VCaP (cell line): ENCODE data around the gene DRAM2.

Experiments
- H3K27ac ChIP-seq: fragments of 450-650 bp; 2 replicates; pipeline ENCODE4 v1.5.1; 2017
- TF ChIP-seq, protein P1 (sequence below): fragments of 450-650 bp; conservative IDR thresholded peaks from 2 replicates; pipeline ENCODE4 v1.5.1; 2017; ENCODE audit warnings: mild to moderate bottlenecking, moderate library complexity

Gene DRAM2

DNA sequence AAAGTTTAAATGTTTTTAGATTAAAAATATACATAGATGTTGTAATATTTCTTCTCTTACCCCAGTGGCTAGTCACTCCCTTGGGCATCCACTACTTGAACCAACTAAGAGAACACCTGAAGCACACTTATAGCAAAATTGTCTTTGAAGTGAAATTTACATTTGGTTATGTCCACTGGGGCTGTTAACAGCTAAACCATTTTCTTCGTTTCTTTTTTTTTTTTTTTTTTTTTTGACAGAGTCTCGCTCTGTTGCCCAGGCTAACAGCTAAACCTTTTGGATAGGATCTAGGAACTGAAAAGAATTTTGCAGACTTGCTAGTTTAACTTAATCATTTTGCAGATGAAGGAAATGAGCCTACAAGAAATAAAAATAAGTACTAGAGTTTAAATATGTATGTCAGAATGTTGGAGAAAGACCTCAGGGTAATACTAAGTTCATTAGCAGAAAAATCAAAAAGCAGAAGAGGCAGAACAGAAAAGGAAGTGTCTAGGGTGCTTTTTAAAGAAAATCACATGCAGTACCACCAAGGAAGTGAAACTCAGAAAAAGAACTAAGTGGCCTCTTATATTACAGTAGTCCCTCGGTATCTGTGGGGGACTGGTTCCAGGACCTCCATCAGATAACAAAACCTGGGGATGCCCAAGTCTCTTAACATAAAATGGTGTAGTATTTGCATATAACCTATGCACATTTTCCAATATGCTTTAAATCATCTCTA lies 11.8 kb downstream of the DRAM2 start:
- TF ChIP-seq, protein P1, sequence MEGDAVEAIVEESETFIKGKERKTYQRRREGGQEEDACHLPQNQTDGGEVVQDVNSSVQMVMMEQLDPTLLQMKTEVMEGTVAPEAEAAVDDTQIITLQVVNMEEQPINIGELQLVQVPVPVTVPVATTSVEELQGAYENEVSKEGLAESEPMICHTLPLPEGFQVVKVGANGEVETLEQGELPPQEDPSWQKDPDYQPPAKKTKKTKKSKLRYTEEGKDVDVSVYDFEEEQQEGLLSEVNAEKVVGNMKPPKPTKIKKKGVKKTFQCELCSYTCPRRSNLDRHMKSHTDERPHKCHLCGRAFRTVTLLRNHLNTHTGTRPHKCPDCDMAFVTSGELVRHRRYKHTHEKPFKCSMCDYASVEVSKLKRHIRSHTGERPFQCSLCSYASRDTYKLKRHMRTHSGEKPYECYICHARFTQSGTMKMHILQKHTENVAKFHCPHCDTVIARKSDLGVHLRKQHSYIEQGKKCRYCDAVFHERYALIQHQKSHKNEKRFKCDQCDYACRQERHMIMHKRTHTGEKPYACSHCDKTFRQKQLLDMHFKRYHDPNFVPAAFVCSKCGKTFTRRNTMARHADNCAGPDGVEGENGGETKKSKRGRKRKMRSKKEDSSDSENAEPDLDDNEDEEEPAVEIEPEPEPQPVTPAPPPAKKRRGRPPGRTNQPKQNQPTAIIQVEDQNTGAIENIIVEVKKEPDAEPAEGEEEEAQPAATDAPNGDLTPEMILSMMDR, result no peak
- no peak overlapping the region for H3K27ac ChIP-seq

DNA sequence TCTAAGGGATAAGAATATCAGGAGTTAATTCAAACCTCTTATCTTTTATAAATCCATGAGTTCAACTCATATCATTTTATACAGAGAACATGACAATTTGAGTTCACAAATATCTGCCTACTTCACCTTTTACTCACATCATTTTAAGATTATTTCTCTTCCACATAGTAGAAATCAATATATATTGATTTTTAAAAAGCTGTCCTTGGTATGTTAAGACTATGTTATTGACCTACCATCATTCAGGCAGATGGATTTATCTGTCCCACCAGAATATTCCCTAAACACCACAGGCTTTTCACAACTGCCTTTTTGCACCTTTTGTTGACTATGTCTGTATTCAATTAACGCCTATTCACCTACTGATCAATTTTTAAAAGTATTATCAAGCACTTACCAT lies 13.5 kb downstream of the DRAM2 start:
- H3K27ac ChIP-seq, result no peak overlapping the region
- TF ChIP-seq, protein P1, result no peak

DNA sequence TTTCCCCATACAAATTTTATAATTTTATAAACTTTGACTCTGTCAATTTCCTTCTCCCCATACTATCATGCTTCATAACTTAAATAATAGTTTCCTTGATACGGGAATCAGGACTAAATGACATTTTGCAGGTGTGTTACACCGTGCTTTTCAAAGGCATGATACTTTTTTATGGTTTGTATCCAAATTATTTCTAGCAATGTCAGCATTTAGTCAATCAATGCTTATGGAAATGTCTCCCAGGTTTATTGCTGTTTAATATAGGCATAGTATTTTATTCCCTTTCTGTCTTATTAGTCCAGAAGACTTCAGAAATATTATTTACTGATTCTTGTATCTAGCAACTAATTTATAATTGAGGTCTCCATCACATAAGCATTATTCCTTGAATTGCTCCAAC lies 23.4 kb downstream of the DRAM2 start:
- H3K27ac ChIP-seq, result no peak overlapping the region
- TF ChIP-seq, protein P1, result no peak

GRCh38 chr1:111110197-111110899 lies 29.5 kb downstream of the DRAM2 start:
- peak overlapping the region; percentile 53 for H3K27ac ChIP-seq
- TF ChIP-seq, protein P1, result no peak

- H3K27ac ChIP-seq, result no peak overlapping the region
- TF ChIP-seq, protein P1, result no peak
Measured at GRCh38 chr1:111104981-111105380, 34.9 kb downstream of the DRAM2 start.

GRCh38 chr1:111101854-111102642 lies 37.8 kb downstream of the DRAM2 start:
- TF ChIP-seq, protein P1, result no peak
- no peak overlapping the region for H3K27ac ChIP-seq

DNA sequence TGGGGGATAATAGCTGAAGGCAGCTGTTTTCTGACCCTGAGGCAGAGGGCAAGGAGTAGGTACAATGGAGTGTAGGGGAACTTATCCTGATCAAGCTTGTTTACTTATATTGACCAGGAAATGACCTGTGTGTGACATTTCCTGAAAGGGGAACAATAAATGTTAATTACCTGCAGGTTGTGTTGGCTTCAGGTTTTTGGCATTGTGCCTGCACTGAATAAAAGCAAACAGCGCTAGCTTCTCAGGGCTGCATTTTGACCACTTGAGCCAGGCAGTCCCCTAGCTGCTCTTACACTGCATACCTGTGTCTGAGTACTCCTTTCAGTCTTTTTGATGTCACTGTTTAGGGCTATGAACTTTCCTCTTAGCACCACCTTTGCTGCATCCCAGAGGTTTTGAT lies 40.6 kb downstream of the DRAM2 start:
- no peak overlapping the region for H3K27ac ChIP-seq
- TF ChIP-seq, protein P1, result no peak
